H1 (cell line): ENCODE measurements around the gene EML1. TPM values are rescaled to one million over a fixed set of nuclear protein-coding genes. Genes with fewer than 3 reads are reported as not detected.

Experiments
- RNF2 ChIP-seq: fragments of 200-900, 300-1000 bp; sonication (generic); IDR thresholded peaks from 2 replicates; pipeline ENCODE4 v1.7.1; 2016; ENCODE audit warnings: borderline replicate concordance, low read depth, mild to moderate bottlenecking, antibody characterized with exemption, low read length; ENCODE audit not compliant: poor library complexity, severe bottlenecking; ENCODE audit errors: missing control alignments
- SP2 ChIP-seq: IDR thresholded peaks from 2 replicates; pipeline ENCODE4 v1.6.1; 2012; ENCODE audit warnings: mild to moderate bottlenecking, low read length, inconsistent platforms
- TBP ChIP-seq: IDR thresholded peaks from 2 replicates; pipeline ENCODE4 v1.6.1; 2011; ENCODE audit warnings: low read depth, low read length, improper control_type of control experiment
- polyA plus RNA-seq, 7 experiments: library from polyadenylated mRNA; depleted of rRNA in 3 of 7; stranded (reverse) in 5 of 7; unstranded in 2 of 7; fragments of >200 nt in 5 of 7; fragments of 200-250 nt in 2 of 7; gene quantifications; 1 replicate in 5 of 7; 2 replicates in 1 of 7; 4 replicates in 1 of 7; pipeline versions ENCODE4 v1.2.1 to v1.2.3, GENCODE V29; 2011 to 2013; ENCODE audit warnings: missing spikeins in 2 of 7, mixed read lengths in 2 of 7
- total RNA-seq: library from RNA; stranded (reverse); fragmentation: NEBNext Ultra II Directional; extraction: Animal tissue kit (Norgen Biotek cat#: 25700); gene quantifications from 2 replicates; pipeline ENCODE4 v1.2.1, GENCODE V29; 2021

The EML1 gene
- total and polyA plus RNA-seq, 2 of the 8 experiments (the other 6 are each of a cell fraction or from before 2014, with no cell fraction given): 11.1 to 24.7 TPM

DNA sequence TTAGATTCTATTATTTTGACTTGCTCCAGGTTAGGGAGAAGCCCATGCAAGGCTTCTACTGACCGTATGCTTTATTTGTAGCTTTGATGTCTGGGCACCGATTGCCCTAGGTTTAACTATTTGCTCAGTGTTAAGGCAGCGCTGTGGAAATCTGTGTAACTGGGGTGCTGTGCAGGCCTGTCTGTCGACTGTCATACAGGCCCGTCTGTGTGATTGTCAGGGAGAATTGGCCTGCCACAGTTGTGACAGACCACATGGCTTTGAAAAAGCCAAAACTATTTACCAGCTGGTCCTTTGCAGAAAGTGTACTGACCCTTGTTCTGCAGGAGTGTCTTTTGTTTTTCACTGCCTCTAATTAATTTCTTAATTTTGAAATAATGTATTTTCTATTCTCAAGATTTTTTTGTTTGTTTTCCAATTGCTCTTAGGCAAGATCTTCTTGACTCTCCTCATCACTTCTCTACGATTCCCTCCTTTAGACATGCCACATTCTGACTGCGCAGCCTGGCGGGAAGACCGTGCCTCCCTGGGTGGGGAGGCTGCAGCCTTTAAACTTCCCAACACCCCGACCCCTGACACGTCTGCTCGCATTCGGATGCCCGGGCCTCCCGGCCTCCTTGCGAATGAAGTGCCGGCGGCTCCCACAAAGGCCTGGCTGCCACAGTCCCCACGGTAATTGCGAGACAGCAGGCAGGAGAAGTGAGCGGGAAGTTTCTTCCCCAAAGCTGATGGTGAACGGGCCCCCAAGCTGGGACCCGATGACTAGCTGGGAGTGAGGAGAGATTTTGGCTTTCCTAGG lies 173.0 kb downstream of the EML1 start (continued):
- TF ChIP-seq RNF2 (no peak), TBP (no peak), SP2 (no peak)
- TF ChIP-seq, all 59 proteins: peak for 0
